Astrocyte (in vitro differentiated cells and primary cell): ENCODE data around the gene MRAP. TPM values are rescaled to one million over a fixed set of nuclear protein-coding genes. Genes with fewer than 3 reads are reported as not detected.

Experiments
- DNase-seq: peaks from one replicate; pipeline ENCODE4 v3.0.0-alpha.2; 2010; ENCODE audit warnings: low read depth
- FAIRE-seq: peaks from 2 replicates; lab custom pipeline; 2011; peaks lifted over from hg19 to GRCh38; lab: Jason Lieb, UNC
- H2AFZ ChIP-seq: 2 replicates; pipeline ENCODE4 v1.6.0; 2012; ENCODE audit warnings: low read depth, low read length, inconsistent platforms
- H3K27ac ChIP-seq: 2 replicates; pipeline ENCODE4 v1.5.1; 2011; ENCODE audit warnings: low read depth, low read length, inconsistent platforms
- H3K27me3 ChIP-seq: 2 replicates; pipeline ENCODE4 v1.6.0; 2011; ENCODE audit warnings: low read length, inconsistent platforms; ENCODE audit not compliant: insufficient read depth
- H3K36me3 ChIP-seq: 2 replicates; pipeline ENCODE4 v1.5.1; 2011; ENCODE audit warnings: low read length, inconsistent platforms; ENCODE audit not compliant: insufficient read depth
- H3K4me1 ChIP-seq: 2 replicates; pipeline ENCODE4 v1.5.1; 2011; ENCODE audit warnings: low read length, inconsistent platforms; ENCODE audit not compliant: insufficient read depth
- H3K4me2 ChIP-seq: 2 replicates; pipeline ENCODE4 v1.6.0; 2012; ENCODE audit warnings: low read length, inconsistent platforms
- H3K4me3 ChIP-seq: 2 replicates; pipeline ENCODE4 v1.5.1; 2011; ENCODE audit warnings: low read depth, mild to moderate bottlenecking, low read length, inconsistent platforms; ENCODE audit not compliant: insufficient read depth
- H3K79me2 ChIP-seq: 2 replicates; pipeline ENCODE4 v1.6.0; 2012; ENCODE audit warnings: mild to moderate bottlenecking, low read length, inconsistent platforms; ENCODE audit not compliant: insufficient read depth
- H3K9ac ChIP-seq: 2 replicates; pipeline ENCODE4 v1.6.0; 2012; ENCODE audit warnings: mild to moderate bottlenecking, low read length, inconsistent platforms
- H3K9me3 ChIP-seq: 2 replicates; pipeline ENCODE4 v1.5.1; 2012; ENCODE audit warnings: low read depth, mild to moderate bottlenecking, low read length, inconsistent platforms; ENCODE audit not compliant: insufficient read depth
- H4K20me1 ChIP-seq: 2 replicates; pipeline ENCODE4 v1.6.0; 2012; ENCODE audit warnings: low read length, inconsistent platforms; ENCODE audit not compliant: insufficient read depth
- H3K27ac Mint-ChIP-seq: one replicate; pipeline ENCODE4 v1.8.0; 2021; ENCODE audit warnings: mild to moderate bottlenecking, mixed read lengths; ENCODE audit not compliant: unreplicated experiment
- H3K27me3 Mint-ChIP-seq: one replicate; pipeline ENCODE4 v1.8.0; 2021; ENCODE audit warnings: low read depth, mixed read lengths; ENCODE audit not compliant: unreplicated experiment
- H3K36me3 Mint-ChIP-seq: one replicate; pipeline ENCODE4 v1.8.0; 2021; ENCODE audit warnings: low read depth, mixed read lengths; ENCODE audit not compliant: unreplicated experiment
- H3K4me1 Mint-ChIP-seq: one replicate; pipeline ENCODE4 v1.8.0; 2021; ENCODE audit warnings: low read depth, mixed read lengths; ENCODE audit not compliant: unreplicated experiment
- H3K4me3 Mint-ChIP-seq: one replicate; pipeline ENCODE4 v1.8.0; 2021; ENCODE audit warnings: mild to moderate bottlenecking, moderate library complexity, mixed read lengths; ENCODE audit not compliant: unreplicated experiment
- H3K9me3 Mint-ChIP-seq: one replicate; pipeline ENCODE4 v1.8.0; 2021; ENCODE audit warnings: mild to moderate bottlenecking, mixed read lengths; ENCODE audit not compliant: unreplicated experiment
- CTCF ChIP-seq: IDR thresholded peaks from 2 replicates; pipeline ENCODE4 v1.5.1; 2011; ENCODE audit warnings: low read depth, mild to moderate bottlenecking, inconsistent platforms, low read length, moderate library complexity; ENCODE audit not compliant: insufficient read depth
- EZH2 ChIP-seq: IDR thresholded peaks from 2 replicates; pipeline ENCODE4 v1.6.1; 2012; ENCODE audit warnings: mild to moderate bottlenecking, low read length, inconsistent platforms; ENCODE audit not compliant: insufficient read depth
- total RNA-seq: library from RNA; stranded (reverse); gene quantifications from 2 replicates; pipeline ENCODE4 v1.2.1, GENCODE V29; 2021

Gene MRAP
- total RNA-seq, 1 donor from 2014 or later: not detected

GRCh38 chr21:32276671-32277070 is 22.0 kb upstream of the MRAP start:
- FAIRE-seq: no peak
- peaks cover 24% of the 10 kb centered on the region for H3K79me2 ChIP-seq
- Mint-ChIP-seq H3K4me3 (no peak overlapping the region), H3K9me3 (no peaks in the 10 kb centered on the region), H3K27ac (no peak overlapping the region), H3K27me3 (no peaks in the 10 kb centered on the region), H3K36me3 (no peaks in the 10 kb centered on the region), H3K4me1 (no peaks in the 10 kb centered on the region)
- H3K36me3 ChIP-seq: peaks cover 10% of the 10 kb centered on the region
- H3K27ac ChIP-seq: no peak overlapping the region
- peaks cover 6% of the 10 kb centered on the region for H4K20me1 ChIP-seq
- H3K4me2 ChIP-seq: no peak overlapping the region
- no peak overlapping the region for H2AFZ ChIP-seq
- H3K4me3 ChIP-seq: no peak overlapping the region
- no peak for DNase-seq
- peaks cover 12% of the 10 kb centered on the region for H3K4me1 ChIP-seq
- H3K9ac ChIP-seq: no peak overlapping the region
- TF ChIP-seq CTCF (no peak), EZH2 (no peak)
- H3K27me3 ChIP-seq: no peaks in the 10 kb centered on the region
- H3K9me3 ChIP-seq: no peaks in the 10 kb centered on the region

GRCh38 chr21:32278103-32278502 is 20.6 kb upstream of the MRAP start:
- H3K4me3 ChIP-seq: peak overlapping the region; percentile 89
- no peaks in the 10 kb centered on the region for H3K27me3 ChIP-seq
- peak overlapping the region; percentile 53 for H3K27ac ChIP-seq
- H3K4me1 ChIP-seq: peaks cover 12% of the 10 kb centered on the region
- no peaks in the 10 kb centered on the region for H3K27me3 Mint-ChIP-seq
- H3K4me2 ChIP-seq: peak overlapping the region; percentile 94
- H3K79me2 ChIP-seq: peaks cover 17% of the 10 kb centered on the region
- H3K36me3 Mint-ChIP-seq: no peaks in the 10 kb centered on the region
- no peak for FAIRE-seq
- no peak for DNase-seq
- H3K9ac ChIP-seq: peak overlapping the region; percentile 78
- H3K36me3 ChIP-seq: peaks cover 3% of the 10 kb centered on the region
- TF ChIP-seq CTCF: no peak
- no peak for TF ChIP-seq EZH2
- H4K20me1 ChIP-seq: no peaks in the 10 kb centered on the region
- H3K4me1 Mint-ChIP-seq: no peaks in the 10 kb centered on the region
- H3K9me3 ChIP-seq: no peaks in the 10 kb centered on the region
- peak overlapping the region; percentile 93 for H2AFZ ChIP-seq
- peak overlapping the region; percentile 97 for H3K4me3 Mint-ChIP-seq
- H3K9me3 Mint-ChIP-seq: no peaks in the 10 kb centered on the region
- H3K27ac Mint-ChIP-seq: peak overlapping the region; percentile 75

- no peaks in the 10 kb centered on the region for H3K9me3 ChIP-seq
- DNase-seq: peak; percentile 92
- Mint-ChIP-seq H3K36me3 (no peaks in the 10 kb centered on the region), H3K9me3 (no peaks in the 10 kb centered on the region), H3K4me1 (no peaks in the 10 kb centered on the region), H3K27me3 (no peaks in the 10 kb centered on the region), H3K4me3 (peak within 1 kb of the TSS; percentile 97), H3K27ac (peak within 1 kb of the TSS; percentile 75)
- peak within 1 kb of the TSS; percentile 94 for H3K4me2 ChIP-seq
- H3K9ac ChIP-seq: peak within 1 kb of the TSS; percentile 78
- H3K79me2 ChIP-seq: peaks cover 17% of the 10 kb centered on the region
- TF ChIP-seq EZH2: no peak
- H2AFZ ChIP-seq: peak within 1 kb of the TSS; percentile 93
- peaks cover 12% of the 10 kb centered on the region for H3K4me1 ChIP-seq
- peak; percentile 88 for FAIRE-seq
- peak within 1 kb of the TSS; percentile 60 for H3K27ac ChIP-seq
- H3K27me3 ChIP-seq: no peaks in the 10 kb centered on the region
- no peaks in the 10 kb centered on the region for H4K20me1 ChIP-seq
- peaks cover 2% of the 10 kb centered on the region for H3K36me3 ChIP-seq
- peak within 1 kb of the TSS; percentile 89 for H3K4me3 ChIP-seq
These were observed 19.9 kb upstream of the MRAP start, which contains the start of gene MIS18A for GRCh38 chr21:32278518-32279376. TSS of gene MIS18A (minus strand) at chr21:32279049. CDS start at chr21:32279014, 35 bp downstream.
